GM12873 (cell line): ENCODE results near the gene TANC1.

ENCODE experiments used
- CTCF ChIP-seq: IDR thresholded peaks from 2 replicates; pipeline ENCODE4 v1.5.1; 2012; ENCODE audit warnings: low read depth, mild to moderate bottlenecking, moderate library complexity, low read length, control low read depth; ENCODE audit not compliant: insufficient read depth; ENCODE audit errors: missing control alignments

TANC1 gene

GRCh38 chr2:159229476-159230144 is 261.2 kb downstream of the TANC1 start:
- no peak for TF ChIP-seq CTCF

GRCh38 chr2:159230145-159230877 is 261.9 kb downstream of the TANC1 start:
- no peak for TF ChIP-seq CTCF

GRCh38 chr2:159232456-159233170 is 264.2 kb downstream of the TANC1 start:
- TF ChIP-seq CTCF = no peak

- no peak for TF ChIP-seq CTCF
Observed at GRCh38 chr2:159234868-159235267, 266.4 kb downstream of the TANC1 start.

GRCh38 chr2:159243529-159243928 is 275.1 kb downstream of the TANC1 start:
- no peak for TF ChIP-seq CTCF

GRCh38 chr2:159246325-159246988 is 278.0 kb downstream of the TANC1 start:
- no peak for TF ChIP-seq CTCF

- no peak for TF ChIP-seq CTCF
Observed at GRCh38 chr2:159249990-159250715, 281.7 kb downstream of the TANC1 start.
